ENCODE results near the gene BCL2.

Gene BCL2

GRCh38 chr18:63229971-63230370, 89.6 kb downstream of the BCL2 start:
- ChIA-PET CTCF (no interaction called here), POLR2A (ENCODE audit: low non-redundant PET) (no interaction called here)
- no peak for DNase-seq (ENCODE audit: low spot score)
- TF ChIP-seq CTCF (conservative IDR thresholded peaks at IDR 0.05; ENCODE audit: low read depth): no peak
- H3K27ac ChIP-seq: no peak overlapping the region

GRCh38 chr18:63225434-63225833, 94.1 kb downstream of the BCL2 start:
- POLR2A ChIA-PET (ENCODE audit: low non-redundant PET): no interaction called here
- CTCF ChIA-PET: no interaction called here
- TF ChIP-seq CTCF (conservative IDR thresholded peaks at IDR 0.05; ENCODE audit: low read depth): no peak
- no peak for DNase-seq (ENCODE audit: low spot score)
- H3K27ac ChIP-seq: no peak overlapping the region

- no peak for TF ChIP-seq CTCF (conservative IDR thresholded peaks at IDR 0.05; ENCODE audit: low read depth)
- no peak overlapping the region for H3K27ac ChIP-seq
- DNase-seq (ENCODE audit: low spot score): no peak
- ChIA-PET CTCF (no interaction called here), POLR2A (ENCODE audit: low non-redundant PET) (no interaction called here)
Observed at GRCh38 chr18:63224630-63225029, 94.9 kb downstream of the BCL2 start.

- no peak for TF ChIP-seq CTCF (conservative IDR thresholded peaks at IDR 0.05; ENCODE audit: low read depth)
- no peak overlapping the region for H3K27ac ChIP-seq
- DNase-seq (ENCODE audit: low spot score): no peak
- CTCF ChIA-PET: no interaction called here
- POLR2A ChIA-PET (ENCODE audit: low non-redundant PET): no interaction called here
Observed at GRCh38 chr18:63223837-63224236, 95.7 kb downstream of the BCL2 start.

GRCh38 chr18:63220903-63221302, 98.7 kb downstream of the BCL2 start:
- POLR2A ChIA-PET (ENCODE audit: low non-redundant PET): no interaction called here
- TF ChIP-seq CTCF (conservative IDR thresholded peaks at IDR 0.05; ENCODE audit: low read depth): no peak
- no peak overlapping the region for H3K27ac ChIP-seq

GRCh38 chr18:63218472-63218871, 101.1 kb downstream of the BCL2 start:
- POLR2A ChIA-PET (ENCODE audit: low non-redundant PET): no interaction called here
- H3K27ac ChIP-seq: no peak overlapping the region
- CTCF ChIA-PET: no interaction called here
- DNase-seq (ENCODE audit: low spot score): peak; percentile 4
- no peak for TF ChIP-seq CTCF (conservative IDR thresholded peaks at IDR 0.05; ENCODE audit: low read depth)

More at GRCh38 chr18:63220903-63221302, 98.7 kb downstream of the BCL2 start:
- CTCF ChIA-PET: no interaction called here
- no peak for DNase-seq (ENCODE audit: low spot score)

All from RWPE1 (cell line).